ENCODE measurements around the gene IL6ST.

- TF ChIP-seq POLR2A (IDR thresholded peaks at IDR 0.05) = no peak
- no peak for TF ChIP-seq CTCF (IDR thresholded peaks at IDR 0.05)
Measured at GRCh38 chr5:55926476-55926875, 68.3 kb downstream of the IL6ST start.
